HepG2 (cell line): ENCODE measurements around the gene SAMD4B. TPM values are rescaled to one million over a fixed set of nuclear protein-coding genes. Genes with fewer than 3 reads are reported as not detected.

Experiments
- ATAC-seq: fragments of 200-7000 bp; cut with Tn5 transposase; 3 replicates; pipeline ENCODE4 v1.9.1; 2020; ENCODE audit warnings: mild to moderate bottlenecking, moderate library complexity
- BruUV-seq: library from RNA; stranded (reverse); fragments of 400-500 nt; replicated peaks from 2 replicates; lab custom pipeline; 2021; lab: Mats Ljungman, UMichigan
- CTCF ChIA-PET: fragments of 300-600 bp; formaldehyde crosslinking; extraction: SDS; loops from one replicate; lab custom pipeline; 2021; ENCODE audit warnings: low total read pairs, inconsistent platforms, low intra/inter-chr PET ratio; lab: Yijun Ruan, JAX
- POLR2A ChIA-PET: fragments of 350-600 bp; sonication (Branson Sonifier 250); formaldehyde crosslinking; loops from one replicate; lab custom pipeline; 2020; ENCODE audit warnings: antibody characterized with exemption, inconsistent platforms; lab: Yijun Ruan, JAX
- DNase-seq: peaks from one replicate; pipeline ENCODE4 v3.0.0-alpha.2; 2015; ENCODE audit warnings: low spot score
- FAIRE-seq: peaks from 3 replicates; lab custom pipeline; 2011; peaks lifted over from hg19 to GRCh38; lab: Jason Lieb, UNC
- H2AFZ ChIP-seq: one replicate; pipeline ENCODE4 v1.6.1; 2011; ENCODE audit warnings: low read length, inconsistent platforms
- H3K27ac ChIP-seq: fragments of 300-600 bp; 3 replicates; pipeline ENCODE4 v1.8.0; 2011; ENCODE audit warnings: mixed run types, mild to moderate bottlenecking, mixed read lengths, low read length, inconsistent platforms; ENCODE audit not compliant: insufficient read depth; ENCODE audit errors: extremely low read length
- H3K27me3 ChIP-seq, 2 experiments: fragments of 200-600 bp in 1 of 2; 2 replicates in 1 of 2; 3 replicates in 1 of 2; pipeline versions ENCODE4 v1.6.0 to v1.8.0; 2011; ENCODE audit warnings: low read length in 2 of 2, mild to moderate bottlenecking in 2 of 2, moderate library complexity in 2 of 2, inconsistent platforms in 1 of 2; ENCODE audit not compliant: insufficient read depth in 2 of 2, control insufficient read depth in 1 of 2
- H3K36me3 ChIP-seq, 2 experiments: fragments of 200-600 bp in 1 of 2; replicated peaks in 1 of 2; 2 replicates in 1 of 2; 3 replicates in 1 of 2; pipeline versions ENCODE4 v1.5.1 to v1.8.0; 2011; ENCODE audit warnings: low read length in 2 of 2, inconsistent platforms in 1 of 2; ENCODE audit not compliant: insufficient read depth in 2 of 2, control insufficient read depth in 1 of 2
- H3K4me1 ChIP-seq: 2 replicates; pipeline ENCODE4 v1.5.1; 2012; ENCODE audit warnings: low read length, inconsistent platforms; ENCODE audit not compliant: insufficient read depth
- H3K4me2 ChIP-seq: 2 replicates; pipeline ENCODE4 v1.6.0; 2011; ENCODE audit warnings: low read depth, low read length, inconsistent platforms
- H3K4me3 ChIP-seq, 3 experiments: fragments of 200-600 bp in 1 of 3; sonication (generic), shearing (Covaris generic) in 1 of 3; replicated peaks in 1 of 3; 2 replicates each; pipeline ENCODE4 v1.5.1; 2011 to 2016; ENCODE audit warnings: low read length in 3 of 3, inconsistent platforms in 2 of 3, low read depth in 2 of 3, mild to moderate bottlenecking in 2 of 3, control low read depth in 1 of 3, mixed read lengths in 1 of 3; ENCODE audit not compliant: insufficient read depth in 1 of 3
- H3K79me2 ChIP-seq: one replicate; pipeline ENCODE4 v1.6.1; 2011; ENCODE audit warnings: low read length, inconsistent platforms; ENCODE audit not compliant: insufficient read depth
- H3K9ac ChIP-seq: 2 replicates; pipeline ENCODE4 v1.6.0; 2011; ENCODE audit warnings: mild to moderate bottlenecking, low read depth, low read length, inconsistent platforms; ENCODE audit not compliant: insufficient read depth
- H3K9me3 ChIP-seq: 2 replicates; pipeline ENCODE4 v1.5.1; 2012; ENCODE audit warnings: mild to moderate bottlenecking, low read length
- H4K20me1 ChIP-seq: 2 replicates; pipeline ENCODE4 v1.6.0; 2011; ENCODE audit warnings: inconsistent platforms, mild to moderate bottlenecking, low read length, moderate library complexity; ENCODE audit not compliant: insufficient read depth
- KDM2A ChIP-seq: sonication (generic); formaldehyde crosslinking; IDR thresholded peaks from 2 replicates; pipeline ENCODE4 v1.4.0; 2020; ENCODE audit warnings: low read depth, missing genetic modification reagents, borderline replicate concordance
- MIER2 ChIP-seq: IDR thresholded peaks from 2 replicates; pipeline ENCODE4 v1.6.1; 2016; ENCODE audit warnings: missing biosample characterization, missing genetic modification reagents
- PHF5A ChIP-seq: IDR thresholded peaks from one replicate; pipeline ENCODE4 v1.6.1; 2018; ENCODE audit warnings: low read depth, missing genetic modification reagents; ENCODE audit not compliant: unreplicated experiment
- RAD21 ChIP-seq: fragments of 450-650 bp; formaldehyde crosslinking; IDR thresholded peaks from 2 replicates; pipeline ENCODE4 v1.5.0; 2020; ENCODE audit warnings: mild to moderate bottlenecking
- RFX1 ChIP-seq: fragments of 450-650 bp; IDR thresholded peaks from 2 replicates; pipeline ENCODE4 v1.6.1; 2017
- STAG1 ChIP-seq: sonication (generic); formaldehyde crosslinking; IDR thresholded peaks from 2 replicates; pipeline ENCODE4 v1.4.0; 2020; ENCODE audit warnings: missing genetic modification reagents
- TEAD3 ChIP-seq: optimal IDR thresholded peaks from 2 replicates; pipeline ENCODE3; 2016; ENCODE audit warnings: borderline replicate concordance
- ZNF383 ChIP-seq: sonication (generic); formaldehyde crosslinking; IDR thresholded peaks from 2 replicates; pipeline ENCODE4 v1.4.0; 2020; ENCODE audit warnings: missing genetic modification reagents, mild to moderate bottlenecking, borderline replicate concordance
- ZNF468 ChIP-seq: sonication (generic); formaldehyde crosslinking; IDR thresholded peaks from 2 replicates; pipeline ENCODE4 v1.8.0; 2022; ENCODE audit warnings: mild to moderate bottlenecking, moderate library complexity, missing genetic modification reagents
- ZNF713 ChIP-seq: sonication (generic); formaldehyde crosslinking; IDR thresholded peaks from 2 replicates; pipeline ENCODE4 v1.4.0; 2020; ENCODE audit warnings: mild to moderate bottlenecking, missing genetic modification reagents
- ZNF724P ChIP-seq: sonication (generic); formaldehyde crosslinking; IDR thresholded peaks from 2 replicates; pipeline ENCODE4 v1.8.0; 2022; ENCODE audit warnings: missing genetic modification reagents, borderline replicate concordance
- WGBS: methylation state at CpG from one replicate; pipeline ENCODE4 v1.1.6; 2017; ENCODE audit warnings: low lambda C conversion rate; 5-methylcytosine and 5-hydroxymethylcytosine counted together
- in situ Hi-C: cut with HindIII; loops from 2 replicates; pipeline ENCODE4 v1.10.0; 2017; ENCODE audit warnings: low pct_unique_long_range_greater_than_20kb; ENCODE audit not compliant: extremely low pct_ligation_motif_present
- intact Hi-C: fragments of 100-400 bp; cut with micrococcal nuclease; formaldehyde crosslinking; loops from one replicate; pipeline ENCODE4 v1.10.0; 2022; ENCODE audit not compliant: unreplicated experiment
- polyA plus RNA-seq, 8 experiments: library from polyadenylated mRNA; depleted of rRNA in 3 of 8; stranded (reverse) in 7 of 8; unstranded in 1 of 8; fragments of >200 nt; fragmentation: Illumina TruSeq in 4 of 8; extraction: Trizol in 4 of 8; gene quantifications; 2 replicates each; pipeline versions ENCODE4 v1.2.1 to v1.2.3, GENCODE V29; 2011 to 2016; ENCODE audit warnings: low read depth in 4 of 8, missing spikeins in 1 of 8, mixed read lengths in 1 of 8; ENCODE audit not compliant: insufficient read depth in 1 of 8
- total RNA-seq, 5 experiments: library from RNA; depleted of rRNA; stranded (reverse); fragments of >200 nt; fragmentation: Illumina TruSeq; extraction: Trizol; gene quantifications; 2 replicates each; pipeline ENCODE4 v1.2.3, GENCODE V29; 2016; ENCODE audit warnings: low read depth in 1 of 5
- TF ChIP-seq, protein P1 (sequence below): sonication (generic); formaldehyde crosslinking; IDR thresholded peaks from 2 replicates; pipeline ENCODE4 v1.5.1; 2020; ENCODE audit warnings: missing genetic modification reagents, mild to moderate bottlenecking, borderline replicate concordance
- TF ChIP-seq, protein P2 (sequence below): sonication (generic); formaldehyde crosslinking; IDR thresholded peaks from 2 replicates; pipeline ENCODE4 v1.5.0; 2020; ENCODE audit warnings: mild to moderate bottlenecking, missing genetic modification reagents, moderate library complexity

Gene SAMD4B
- total and polyA plus RNA-seq, 2 of the 13 experiments (the other 11 are each of a cell fraction or from before 2014, with no cell fraction given): 26.0 to 31.8 TPM

DNA sequence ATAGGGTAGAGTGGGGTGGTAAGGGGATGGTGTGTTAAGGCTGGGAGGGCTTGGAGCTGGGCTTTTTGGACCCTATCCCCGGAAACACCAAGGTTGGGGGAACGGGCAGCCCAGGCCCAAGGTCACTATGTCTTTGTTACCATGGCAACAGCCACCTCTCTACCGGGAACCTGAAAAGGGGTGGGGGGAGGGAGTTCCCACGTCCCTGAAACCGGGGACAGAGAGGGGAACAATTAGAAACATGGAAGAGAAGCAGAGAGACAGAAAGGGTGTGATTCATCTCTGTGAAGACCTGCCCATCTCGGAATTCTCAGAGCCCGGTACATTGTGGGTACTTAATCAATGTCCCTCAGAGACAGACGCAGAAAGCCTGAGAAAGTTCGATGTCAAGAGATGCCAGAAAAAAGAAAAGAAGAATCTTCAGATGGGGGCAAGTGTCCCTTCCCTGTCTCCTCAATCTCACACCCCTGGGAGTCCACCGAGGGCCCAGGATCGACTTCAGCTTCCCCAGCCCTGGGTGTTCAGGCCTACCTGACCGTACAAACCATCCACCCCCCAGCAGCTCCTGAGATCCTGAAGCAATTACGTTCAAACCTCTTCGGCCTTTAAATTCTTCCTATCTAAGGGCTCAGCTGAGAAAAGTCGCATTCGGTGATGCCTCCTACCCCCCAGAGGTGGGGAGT lies 14.7 kb upstream of the SAMD4B start:
- in situ Hi-C loops: loop anchor here (5.0 kb wide), 2 partner anchors 115 to 205 kb away; no protein-coding TSS in a partner anchor
- DNase-seq (no peak), FAIRE-seq (no peak), ATAC-seq (no peak)
- no peaks in the 10 kb centered on the region for H3K36me3 ChIP-seq
- peak; percentile 47; the same call in 1 of the 2 replicates for TF ChIP-seq RFX1
- TF ChIP-seq ZNF383 (CRISPR knock-in tag): no peak
- H3K4me2 ChIP-seq: no peak overlapping the region
- H3K79me2 ChIP-seq: no peaks in the 10 kb centered on the region
- intact Hi-C loops: loop anchor here (5.0 kb wide), 1 partner anchor 115 kb away; no protein-coding TSS in a partner anchor
- no peak overlapping the region for H3K4me3 ChIP-seq
- ChIA-PET CTCF (interaction anchor here (1.0 to 2.0 kb wide), 2 partner anchors 84 to 205 kb away, joined by 4 to 14 read pairs; partner anchors contain the start of gene PLEKHG2), POLR2A (interaction anchor here (0.9 kb wide), 1 partner anchor 131 kb away, joined by 3 read pairs; no protein-coding TSS in a partner anchor)
- H2AFZ ChIP-seq: no peak overlapping the region
- BruUV-seq: no TSS peak
- H3K9ac ChIP-seq: no peak overlapping the region
- H3K9me3 ChIP-seq: no peaks in the 10 kb centered on the region
- no peaks in the 10 kb centered on the region for H3K27me3 ChIP-seq
- 21% methylated on average over 13 of the region's 16 CpGs for WGBS
- H4K20me1 ChIP-seq: no peaks in the 10 kb centered on the region
- H3K4me1 ChIP-seq: peaks cover 30% of the 10 kb centered on the region
- no peak overlapping the region for H3K27ac ChIP-seq

DNA sequence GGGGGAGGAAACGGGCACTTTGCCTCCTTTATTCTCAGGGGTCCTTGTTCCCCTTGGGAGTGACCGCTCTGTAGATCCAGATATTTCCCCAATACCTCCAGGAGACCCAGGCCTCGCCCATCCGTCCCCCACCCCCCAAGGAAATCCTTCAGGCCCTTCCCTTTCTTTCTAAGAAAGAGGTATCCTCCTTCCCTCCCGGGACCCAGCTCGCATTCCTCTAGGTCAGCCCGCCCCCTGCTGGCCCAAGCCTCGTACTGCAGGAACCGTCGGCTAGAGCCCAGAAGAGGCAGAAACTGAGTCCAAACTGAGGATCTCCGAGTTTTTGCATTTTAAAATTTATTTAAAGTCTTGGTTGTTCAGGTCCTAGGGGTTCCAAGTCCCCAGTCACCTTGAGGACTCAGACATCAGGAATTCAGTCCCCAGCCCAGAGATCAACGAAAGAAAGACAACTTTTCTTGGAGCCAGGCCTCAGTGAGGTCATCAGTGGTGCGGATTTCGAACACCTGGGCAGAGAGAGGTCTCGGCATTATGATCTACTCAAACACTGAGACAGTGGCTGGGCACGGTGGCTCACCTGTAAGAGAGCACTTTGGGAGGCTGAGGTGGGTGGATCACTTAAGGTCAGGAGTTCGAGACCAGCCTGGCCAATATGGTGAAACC lies 14.0 kb upstream of the SAMD4B start:
- Histone ChIP-seq H3K4me3 (no peak overlapping the region), H2AFZ (no peak overlapping the region), H3K27me3 (no peaks in the 10 kb centered on the region), H4K20me1 (no peaks in the 10 kb centered on the region), H3K4me1 (peaks cover 36% of the 10 kb centered on the region), H3K9me3 (no peaks in the 10 kb centered on the region), H3K9ac (no peak overlapping the region), H3K4me2 (no peak overlapping the region), H3K79me2 (no peaks in the 10 kb centered on the region), H3K27ac (no peak overlapping the region), H3K36me3 (no peaks in the 10 kb centered on the region)
- FAIRE-seq (no peak), DNase-seq (peak; percentile 22), ATAC-seq (peak; percentile 49; the same call in 1 of the 3 replicates)
- ChIA-PET CTCF (interaction anchor here (0.8 to 2.0 kb wide), 4 partner anchors 84 to 218 kb away, joined by 3 to 14 read pairs (median 4); partner anchors contain the start of gene PLEKHG2), POLR2A (interaction anchor here (0.9 to 1.0 kb wide), 2 partner anchors 132 to 206 kb away, joined by 3 read pairs; no protein-coding TSS in a partner anchor)
- WGBS: 25% methylated on average over 17 of the region's 17 CpGs
- BruUV-seq: no TSS peak
- in situ Hi-C loops: loop anchor here (5.0 kb wide), 2 partner anchors 116 to 206 kb away; no protein-coding TSS in a partner anchor
- intact Hi-C loops: loop anchor here (5.0 kb wide), 1 partner anchor 116 kb away; no protein-coding TSS in a partner anchor
- TF ChIP-seq, protein P1, sequence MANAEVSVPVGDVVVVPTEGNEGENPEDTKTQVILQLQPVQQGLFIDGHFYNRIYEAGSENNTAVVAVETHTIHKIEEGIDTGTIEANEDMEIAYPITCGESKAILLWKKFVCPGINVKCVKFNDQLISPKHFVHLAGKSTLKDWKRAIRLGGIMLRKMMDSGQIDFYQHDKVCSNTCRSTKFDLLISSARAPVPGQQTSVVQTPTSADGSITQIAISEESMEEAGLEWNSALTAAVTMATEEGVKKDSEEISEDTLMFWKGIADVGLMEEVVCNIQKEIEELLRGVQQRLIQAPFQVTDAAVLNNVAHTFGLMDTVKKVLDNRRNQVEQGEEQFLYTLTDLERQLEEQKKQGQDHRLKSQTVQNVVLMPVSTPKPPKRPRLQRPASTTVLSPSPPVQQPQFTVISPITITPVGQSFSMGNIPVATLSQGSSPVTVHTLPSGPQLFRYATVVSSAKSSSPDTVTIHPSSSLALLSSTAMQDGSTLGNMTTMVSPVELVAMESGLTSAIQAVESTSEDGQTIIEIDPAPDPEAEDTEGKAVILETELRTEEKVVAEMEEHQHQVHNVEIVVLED: no peak
- TF ChIP-seq ZNF724P (CRISPR knock-in tag) (no peak), MIER2 (CRISPR knock-in tag) (no peak), KDM2A (0 out of 2 replicates have a peak, but pooled peaks have one; percentile 40), RAD21 (peak; percentile 77; the same call in 1 of the 2 replicates), STAG1 (peak; percentile 87), PHF5A (CRISPR knock-in tag) (no peak), ZNF468 (CRISPR knock-in tag) (no peak), TEAD3 (CRISPR knock-in tag) (peak; percentile 44), ZNF713 (CRISPR knock-in tag) (no peak)
- TF ChIP-seq, protein P2, sequence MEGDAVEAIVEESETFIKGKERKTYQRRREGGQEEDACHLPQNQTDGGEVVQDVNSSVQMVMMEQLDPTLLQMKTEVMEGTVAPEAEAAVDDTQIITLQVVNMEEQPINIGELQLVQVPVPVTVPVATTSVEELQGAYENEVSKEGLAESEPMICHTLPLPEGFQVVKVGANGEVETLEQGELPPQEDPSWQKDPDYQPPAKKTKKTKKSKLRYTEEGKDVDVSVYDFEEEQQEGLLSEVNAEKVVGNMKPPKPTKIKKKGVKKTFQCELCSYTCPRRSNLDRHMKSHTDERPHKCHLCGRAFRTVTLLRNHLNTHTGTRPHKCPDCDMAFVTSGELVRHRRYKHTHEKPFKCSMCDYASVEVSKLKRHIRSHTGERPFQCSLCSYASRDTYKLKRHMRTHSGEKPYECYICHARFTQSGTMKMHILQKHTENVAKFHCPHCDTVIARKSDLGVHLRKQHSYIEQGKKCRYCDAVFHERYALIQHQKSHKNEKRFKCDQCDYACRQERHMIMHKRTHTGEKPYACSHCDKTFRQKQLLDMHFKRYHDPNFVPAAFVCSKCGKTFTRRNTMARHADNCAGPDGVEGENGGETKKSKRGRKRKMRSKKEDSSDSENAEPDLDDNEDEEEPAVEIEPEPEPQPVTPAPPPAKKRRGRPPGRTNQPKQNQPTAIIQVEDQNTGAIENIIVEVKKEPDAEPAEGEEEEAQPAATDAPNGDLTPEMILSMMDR: peak; percentile 91
